ENCODE results near the gene RNF40. TPM values are rescaled to one million over a fixed set of nuclear protein-coding genes. Genes with fewer than 3 reads are reported as not detected.

RNF40 gene
- total RNA-seq, 1 experiment from 2014 or later = 90.3 TPM

DNA sequence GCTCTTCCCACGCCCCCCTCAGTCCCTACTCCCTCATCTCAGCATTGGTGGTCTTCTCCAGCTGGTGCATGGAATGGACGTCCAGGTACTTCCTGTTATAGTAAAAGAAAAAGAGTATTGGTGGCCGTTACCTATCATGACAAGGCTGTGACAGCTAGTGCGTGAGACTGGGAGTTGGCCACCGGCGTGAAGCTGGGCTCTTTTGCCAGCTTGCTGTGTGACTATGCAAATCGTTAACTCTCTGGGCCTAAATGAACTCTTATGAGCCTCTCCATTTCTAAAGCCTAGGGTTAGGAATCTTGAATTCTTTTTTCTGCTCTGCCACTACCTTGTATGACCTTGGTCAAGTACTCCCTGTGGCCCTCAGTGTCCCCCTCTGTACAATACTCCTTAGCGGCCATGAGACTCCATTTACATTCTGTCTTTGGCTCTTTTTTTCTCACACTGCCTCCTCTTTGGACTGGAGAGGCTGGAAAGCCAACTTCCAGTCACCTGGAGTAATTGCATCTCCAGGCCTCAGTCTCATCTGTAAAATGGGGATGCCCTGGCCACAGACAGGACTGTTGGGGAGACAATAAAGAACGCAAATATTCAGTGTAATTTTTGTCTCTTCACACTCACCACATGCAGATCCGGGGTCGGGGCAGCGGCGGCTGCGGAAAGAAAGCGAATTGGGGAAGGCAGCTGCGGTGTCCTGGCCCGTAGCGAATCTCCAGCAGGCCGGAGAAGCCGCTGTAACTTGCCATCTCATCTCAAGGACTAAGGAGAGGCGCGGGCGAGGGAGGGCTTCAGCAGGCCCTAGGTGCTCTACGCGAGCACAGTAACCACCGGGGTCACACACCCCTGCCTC is 1.3 kb upstream of the RNF40 start:
- BruUV-seq (replicated peaks) = no TSS peak
- no peak for ATAC-seq
- no peak overlapping the region for H2AFZ ChIP-seq (ENCODE audit: low read depth, low read length, poor library complexity, severe bottlenecking)
- no peaks in the 10 kb centered on the region for H3K9me2 ChIP-seq (ENCODE audit: insufficient read depth)
- H3K9ac ChIP-seq (ENCODE audit: low read length) = peak overlapping the region; percentile 82
- intact Hi-C loops (cut with micrococcal nuclease) = no loop called here
- no peaks in the 10 kb centered on the region for H3K9me3 ChIP-seq (ENCODE audit: control insufficient read depth in 1 of 2, insufficient read depth in 1 of 2, low read depth in 1 of 2, low read length in 2 of 2)
- ChIA-PET POLR2A (interaction anchor here (1.2 kb wide), 1 partner anchor 13 kb away, joined by 7 read pairs; the partner anchor contains the start of gene PHKG2), CTCF (no interaction called here), RAD21 (ENCODE audit: low non-redundant PET in 1 of 2, low total read pairs in 2 of 2, uncharacterized antibody in 2 of 2, unreplicated experiment in 2 of 2) (no interaction called here)
- H3K27me3 ChIP-seq (ENCODE audit: insufficient read depth, low read length) = no peaks in the 10 kb centered on the region
- peaks cover 22 to 25% of the 10 kb centered on the region in 2 experiments for H3K36me3 ChIP-seq (ENCODE audit: control insufficient read depth in 1 of 2, insufficient read depth in 2 of 2, low read length in 2 of 2)
- peak overlapping the region; percentile 75 for H3K27ac ChIP-seq (ENCODE audit: low read depth, low read length)
- H4K20me1 ChIP-seq (ENCODE audit: insufficient read depth) = no peaks in the 10 kb centered on the region
- TF ChIP-seq EGR1 (IDR thresholded peaks at IDR 0.05; ENCODE audit: low read depth) (no peak), SP1 (IDR thresholded peaks at IDR 0.05; ENCODE audit: low read depth) (no peak), REST (IDR thresholded peaks at IDR 0.05; ENCODE audit: low read depth) (no peak), SRF (IDR thresholded peaks at IDR 0.05; ENCODE audit: low read depth) (no peak)
- DNase-seq (ENCODE audit: low read depth, low spot score) = no peak
- peak overlapping the region; percentile 86 to 95 for H3K4me3 ChIP-seq (replicated peaks in 1 of 2; ENCODE audit: low read depth in 1 of 2, low read length in 2 of 2)
- H3K4me2 ChIP-seq (ENCODE audit: low read length) = peak overlapping the region; percentile 91
- H3K79me2 ChIP-seq (ENCODE audit: insufficient read depth, low read length) = peaks cover 30% of the 10 kb centered on the region
- H3K4me1 ChIP-seq (ENCODE audit: control insufficient read depth in 1 of 2, insufficient read depth in 2 of 2, low read length in 2 of 2) = peaks cover 14 to 24% of the 10 kb centered on the region in 2 experiments; a peak in 3 of 4 replicates
